Subcutaneous adipose tissue (tissue), 4 donors: Measurements from ENCODE around the gene VEPH1. TPM values are rescaled to one million over a fixed set of nuclear protein-coding genes. Genes with fewer than 3 reads are reported as not detected.

ENCODE experiments used
- CTCF ChIP-seq: fragments of 450-650 bp; IDR thresholded peaks from one replicate; pipeline ENCODE4 v1.5.1; 2016; ENCODE audit warnings: low read depth, mild to moderate bottlenecking, control low read depth, antibody characterized with exemption, moderate library complexity
- total RNA-seq, 4 donors: library from RNA; depleted of rRNA; stranded (reverse); fragments of >200 nt; gene quantifications; one replicate each; pipeline ENCODE4 v1.1.0, GENCODE V29; 2016

VEPH1 gene
- total RNA-seq, 4 donors from 2014 or later: 0.44 to 11.9 (median 3.1) TPM

GRCh38 chr3:157405457-157405856, 97.8 kb downstream of the VEPH1 start:
- no peak for TF ChIP-seq CTCF

- TF ChIP-seq CTCF: no peak
Observed at GRCh38 chr3:157404381-157404780, 98.8 kb downstream of the VEPH1 start.

GRCh38 chr3:157398598-157398997, 104.6 kb downstream of the VEPH1 start:
- no peak for TF ChIP-seq CTCF

GRCh38 chr3:157394411-157394810, 108.8 kb downstream of the VEPH1 start:
- no peak for TF ChIP-seq CTCF

- TF ChIP-seq CTCF: no peak
Observed at GRCh38 chr3:157393113-157393512, 110.1 kb downstream of the VEPH1 start.

- no peak for TF ChIP-seq CTCF
Observed at GRCh38 chr3:157392104-157392503, 111.1 kb downstream of the VEPH1 start.

- TF ChIP-seq CTCF: no peak
Observed at GRCh38 chr3:157390713-157391515, 112.3 kb downstream of the VEPH1 start.
